ENCODE results near the gene SPCS3.
A peak's percentile ranks its signal among the peaks of the same experiment; 100 is the strongest.

Gene SPCS3

GRCh38 chr4:176306837-176307665, 12.7 kb upstream of the SPCS3 start:
- H3K36me3 ChIP-seq (ENCODE audit: low read depth) = no peaks in the 10 kb centered on the region
- ATAC-seq (ENCODE audit: low read depth) (no peak), DNase-seq (ENCODE audit: low spot score) (no peak)
- no peak for TF ChIP-seq CTCF (IDR thresholded peaks at IDR 0.05; ENCODE audit: poor library complexity, severe bottlenecking)
- H3K9me3 ChIP-seq (ENCODE audit: severe bottlenecking) = no peaks in the 10 kb centered on the region
- no peak overlapping the region for H3K4me3 ChIP-seq (ENCODE audit: severe bottlenecking)
- no peak overlapping the region for H3K27ac ChIP-seq (ENCODE audit: poor library complexity, severe bottlenecking)
- H3K4me1 ChIP-seq (ENCODE audit: insufficient read depth, poor library complexity, severe bottlenecking) = peaks cover 14% of the 10 kb centered on the region
- H3K27me3 ChIP-seq (ENCODE audit: insufficient read depth, poor library complexity, severe bottlenecking) = no peaks in the 10 kb centered on the region

DNA sequence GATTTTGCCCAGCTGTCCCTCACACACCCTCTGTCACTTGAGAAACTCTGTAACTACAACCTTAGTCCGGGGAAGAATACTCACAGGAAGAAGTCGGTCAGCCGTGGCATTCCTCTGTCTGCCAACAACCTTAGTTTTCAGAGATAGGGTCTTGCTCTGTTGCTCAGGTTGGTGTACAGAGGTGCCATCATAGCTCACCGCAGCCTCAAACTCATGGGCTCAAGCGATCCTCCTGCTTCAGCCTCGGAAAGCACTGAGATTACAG, 12.2 kb upstream of the SPCS3 start:
- no peak for TF ChIP-seq CTCF (IDR thresholded peaks at IDR 0.05; ENCODE audit: poor library complexity, severe bottlenecking)
- Histone ChIP-seq H3K36me3 (ENCODE audit: low read depth) (no peaks in the 10 kb centered on the region), H3K9me3 (ENCODE audit: severe bottlenecking) (no peaks in the 10 kb centered on the region), H3K4me1 (ENCODE audit: insufficient read depth, poor library complexity, severe bottlenecking) (peaks cover 10% of the 10 kb centered on the region), H3K27me3 (ENCODE audit: insufficient read depth, poor library complexity, severe bottlenecking) (no peaks in the 10 kb centered on the region), H3K4me3 (ENCODE audit: severe bottlenecking) (no peak overlapping the region), H3K27ac (ENCODE audit: poor library complexity, severe bottlenecking) (no peak overlapping the region)
- DNase-seq (ENCODE audit: low spot score) (no peak), ATAC-seq (ENCODE audit: low read depth) (no peak)

- Histone ChIP-seq H3K27ac (ENCODE audit: poor library complexity, severe bottlenecking) (no peak overlapping the region), H3K36me3 (ENCODE audit: low read depth) (no peaks in the 10 kb centered on the region), H3K9me3 (ENCODE audit: severe bottlenecking) (no peaks in the 10 kb centered on the region), H3K27me3 (ENCODE audit: insufficient read depth, poor library complexity, severe bottlenecking) (no peaks in the 10 kb centered on the region), H3K4me1 (ENCODE audit: insufficient read depth, poor library complexity, severe bottlenecking) (peaks cover 7% of the 10 kb centered on the region), H3K4me3 (ENCODE audit: severe bottlenecking) (no peak overlapping the region)
- DNase-seq (ENCODE audit: low spot score) (no peak), ATAC-seq (ENCODE audit: low read depth) (no peak)
- no peak for TF ChIP-seq CTCF (IDR thresholded peaks at IDR 0.05; ENCODE audit: poor library complexity, severe bottlenecking)
Observed at GRCh38 chr4:176308441-176308840, 11.3 kb upstream of the SPCS3 start.

DNA sequence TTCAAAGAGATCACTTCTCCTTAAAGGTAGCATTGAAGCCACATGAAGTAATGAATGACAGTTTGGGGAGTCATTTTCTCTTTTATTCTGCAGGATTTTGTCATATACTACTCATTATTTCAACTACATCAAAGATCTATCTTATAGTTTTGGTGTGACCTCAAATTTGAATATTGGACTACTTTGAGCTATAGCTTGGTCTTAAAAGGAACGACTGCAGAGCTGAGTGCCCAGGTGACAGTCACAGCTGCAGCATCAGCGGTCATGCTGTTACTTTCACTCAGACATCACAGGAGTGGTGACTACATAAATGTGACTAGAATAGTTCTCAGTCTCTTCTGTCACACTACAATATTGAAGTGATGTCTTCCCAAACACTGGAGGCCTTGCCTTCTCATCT, 10.7 kb upstream of the SPCS3 start:
- Histone ChIP-seq H3K36me3 (ENCODE audit: low read depth) (no peaks in the 10 kb centered on the region), H3K27ac (ENCODE audit: poor library complexity, severe bottlenecking) (no peak overlapping the region), H3K4me3 (ENCODE audit: severe bottlenecking) (no peak overlapping the region), H3K9me3 (ENCODE audit: severe bottlenecking) (no peaks in the 10 kb centered on the region), H3K27me3 (ENCODE audit: insufficient read depth, poor library complexity, severe bottlenecking) (no peaks in the 10 kb centered on the region), H3K4me1 (ENCODE audit: insufficient read depth, poor library complexity, severe bottlenecking) (peaks cover 7% of the 10 kb centered on the region)
- TF ChIP-seq CTCF (IDR thresholded peaks at IDR 0.05; ENCODE audit: poor library complexity, severe bottlenecking) = no peak
- no peak for DNase-seq (ENCODE audit: low spot score)
- ATAC-seq (ENCODE audit: low read depth) = no peak

DNA sequence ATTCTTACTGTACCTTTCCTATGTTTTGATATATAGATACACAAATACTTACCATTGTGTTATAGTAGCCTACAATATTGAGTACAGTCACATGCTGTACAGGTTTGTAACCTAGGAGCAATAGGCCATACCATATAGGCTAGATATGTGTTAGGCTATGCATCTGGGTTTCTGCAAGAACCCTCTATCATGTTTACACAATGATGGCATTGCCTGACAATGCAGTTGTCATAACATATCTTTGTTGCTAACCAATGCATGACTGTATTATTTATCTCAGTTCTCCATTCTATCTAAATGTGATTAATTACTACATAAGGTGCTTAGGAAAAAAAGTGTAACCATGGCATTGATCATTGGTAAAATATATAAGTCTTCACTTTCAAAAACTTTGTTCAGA, 10.0 kb upstream of the SPCS3 start:
- H3K36me3 ChIP-seq (ENCODE audit: low read depth) = no peaks in the 10 kb centered on the region
- no peaks in the 10 kb centered on the region for H3K9me3 ChIP-seq (ENCODE audit: severe bottlenecking)
- DNase-seq (ENCODE audit: low spot score) (no peak), ATAC-seq (ENCODE audit: low read depth) (peak; percentile 61; the same call in 2 of the 3 replicates)
- H3K4me1 ChIP-seq (ENCODE audit: insufficient read depth, poor library complexity, severe bottlenecking) = peaks cover 7% of the 10 kb centered on the region
- no peak for TF ChIP-seq CTCF (IDR thresholded peaks at IDR 0.05; ENCODE audit: poor library complexity, severe bottlenecking)
- H3K27me3 ChIP-seq (ENCODE audit: insufficient read depth, poor library complexity, severe bottlenecking) = no peaks in the 10 kb centered on the region
- no peak overlapping the region for H3K4me3 ChIP-seq (ENCODE audit: severe bottlenecking)
- H3K27ac ChIP-seq (ENCODE audit: poor library complexity, severe bottlenecking) = no peak overlapping the region
